ENCODE results near the gene CTDSPL. TPM values are rescaled to one million over a fixed set of nuclear protein-coding genes. Genes with fewer than 3 reads are reported as not detected.

The CTDSPL gene
- total and polyA plus RNA-seq, 2 donors from 2014 or later, result 55.9 to 78.3 TPM

DNA sequence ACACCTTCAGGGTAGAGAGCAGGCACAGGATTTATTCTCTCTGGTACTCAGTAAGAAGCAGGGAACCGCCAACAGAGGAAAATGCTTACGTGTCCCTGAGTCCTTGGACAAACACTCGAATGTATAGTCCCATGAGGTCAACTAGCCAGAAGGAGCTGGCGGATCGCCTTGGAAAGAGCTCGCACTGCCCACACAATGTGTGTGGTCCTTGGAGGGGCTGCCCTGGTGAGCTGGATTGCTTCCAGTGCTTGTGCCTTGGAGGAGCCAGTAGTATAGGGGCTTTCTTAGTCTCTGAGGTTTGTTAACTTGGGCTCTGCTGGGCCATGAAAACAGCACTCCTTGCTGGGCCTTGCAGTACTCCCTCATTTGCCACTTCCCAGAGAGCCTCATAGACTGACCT is 88.2 kb downstream of the CTDSPL start:
- Histone ChIP-seq H3K9ac (ENCODE audit: low read length in 3 of 3) (no peak overlapping the region), H3K4me1 (ENCODE audit: control insufficient read depth in 2 of 3, insufficient read depth in 2 of 3, low read depth in 1 of 3, low read length in 3 of 3) (peaks cover 15 to 28% (median 17%) of the 10 kb centered on the region in 3 donors), H3K9me3 (ENCODE audit: control insufficient read depth in 2 of 3, insufficient read depth in 1 of 3, low read length in 3 of 3) (no peaks in the 10 kb centered on the region), H3K27me3 (ENCODE audit: control insufficient read depth, insufficient read depth, low read length) (no peaks in the 10 kb centered on the region), H3K4me3 (ENCODE audit: low read length in 3 of 3) (no peak overlapping the region), H3K27ac (ENCODE audit: low read depth in 2 of 2, low read length in 2 of 2) (no peak overlapping the region), H3K36me3 (ENCODE audit: control insufficient read depth in 2 of 3, insufficient read depth in 3 of 3, low read length in 3 of 3) (peaks cover 0 to 5% (median 3%) of the 10 kb centered on the region in 3 donors)
- DNase-seq, result peak in 2 of 5 donors; percentile 51 to 66
- FAIRE-seq, result no peak
- intact Hi-C loops (cut with DNase I), result no loop called here
- TF ChIP-seq, protein P1, sequence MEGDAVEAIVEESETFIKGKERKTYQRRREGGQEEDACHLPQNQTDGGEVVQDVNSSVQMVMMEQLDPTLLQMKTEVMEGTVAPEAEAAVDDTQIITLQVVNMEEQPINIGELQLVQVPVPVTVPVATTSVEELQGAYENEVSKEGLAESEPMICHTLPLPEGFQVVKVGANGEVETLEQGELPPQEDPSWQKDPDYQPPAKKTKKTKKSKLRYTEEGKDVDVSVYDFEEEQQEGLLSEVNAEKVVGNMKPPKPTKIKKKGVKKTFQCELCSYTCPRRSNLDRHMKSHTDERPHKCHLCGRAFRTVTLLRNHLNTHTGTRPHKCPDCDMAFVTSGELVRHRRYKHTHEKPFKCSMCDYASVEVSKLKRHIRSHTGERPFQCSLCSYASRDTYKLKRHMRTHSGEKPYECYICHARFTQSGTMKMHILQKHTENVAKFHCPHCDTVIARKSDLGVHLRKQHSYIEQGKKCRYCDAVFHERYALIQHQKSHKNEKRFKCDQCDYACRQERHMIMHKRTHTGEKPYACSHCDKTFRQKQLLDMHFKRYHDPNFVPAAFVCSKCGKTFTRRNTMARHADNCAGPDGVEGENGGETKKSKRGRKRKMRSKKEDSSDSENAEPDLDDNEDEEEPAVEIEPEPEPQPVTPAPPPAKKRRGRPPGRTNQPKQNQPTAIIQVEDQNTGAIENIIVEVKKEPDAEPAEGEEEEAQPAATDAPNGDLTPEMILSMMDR (IDR thresholded peaks at IDR 0.05; ENCODE audit: borderline replicate concordance, extremely low read depth, insufficient read depth), result no peak

GRCh38 chr3:37952564-37952963 is 90.9 kb downstream of the CTDSPL start:
- Histone ChIP-seq H3K36me3 (ENCODE audit: control insufficient read depth in 2 of 3, insufficient read depth in 3 of 3, low read length in 3 of 3) (peaks cover 0 to 6% (median 6%) of the 10 kb centered on the region in 3 donors), H3K27ac (ENCODE audit: low read depth in 2 of 2, low read length in 2 of 2) (no peak overlapping the region), H3K4me1 (ENCODE audit: control insufficient read depth in 2 of 3, insufficient read depth in 2 of 3, low read depth in 1 of 3, low read length in 3 of 3) (peaks cover 0 to 20% (median 3%) of the 10 kb centered on the region in 3 donors), H3K9me3 (ENCODE audit: control insufficient read depth in 2 of 3, insufficient read depth in 1 of 3, low read length in 3 of 3) (no peaks in the 10 kb centered on the region), H3K27me3 (ENCODE audit: control insufficient read depth, insufficient read depth, low read length) (no peaks in the 10 kb centered on the region), H3K9ac (ENCODE audit: low read length in 3 of 3) (no peak overlapping the region), H3K4me3 (ENCODE audit: low read length in 3 of 3) (no peak overlapping the region)
- TF ChIP-seq, protein P1 (IDR thresholded peaks at IDR 0.05; ENCODE audit: borderline replicate concordance, extremely low read depth, insufficient read depth), result no peak
- intact Hi-C loops (cut with DNase I), result no loop called here
- FAIRE-seq (no peak), DNase-seq (no peak)

DNA sequence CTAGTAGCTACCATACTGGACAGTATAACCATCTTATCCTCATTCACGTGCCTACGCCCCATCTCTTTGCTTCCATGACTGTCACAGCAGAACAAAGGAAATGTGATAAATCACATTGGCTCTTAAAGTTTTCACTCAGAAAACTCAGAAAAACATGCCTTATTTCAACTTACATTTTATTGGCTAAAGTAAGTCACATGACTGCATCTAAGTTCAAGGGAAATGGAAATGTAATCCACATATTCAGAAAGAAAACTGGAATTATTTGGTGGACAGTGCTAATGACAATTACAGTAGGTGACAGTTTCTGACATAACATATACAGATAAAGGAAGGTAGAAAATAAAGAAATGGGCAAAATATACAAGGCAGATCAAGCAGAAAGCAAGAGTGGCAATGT is 91.5 kb downstream of the CTDSPL start:
- no peak for DNase-seq
- H3K4me3 ChIP-seq (ENCODE audit: low read length in 3 of 3), result no peak overlapping the region

More for the DNA sequence above, 91.5 kb downstream of the CTDSPL start:
- peaks cover 0 to 21% (median 3%) of the 10 kb centered on the region in 3 donors for H3K4me1 ChIP-seq (ENCODE audit: control insufficient read depth in 2 of 3, insufficient read depth in 2 of 3, low read depth in 1 of 3, low read length in 3 of 3)
- TF ChIP-seq, protein P1 (IDR thresholded peaks at IDR 0.05; ENCODE audit: borderline replicate concordance, extremely low read depth, insufficient read depth), result no peak
- FAIRE-seq, result no peak
- H3K9me3 ChIP-seq (ENCODE audit: control insufficient read depth in 2 of 3, insufficient read depth in 1 of 3, low read length in 3 of 3), result no peaks in the 10 kb centered on the region
- no peak overlapping the region for H3K9ac ChIP-seq (ENCODE audit: low read length in 3 of 3)
- intact Hi-C loops (cut with DNase I), result no loop called here
- H3K27ac ChIP-seq (ENCODE audit: low read depth in 2 of 2, low read length in 2 of 2), result peak overlapping the region in 1 of 2 donors; percentile 45
- H3K36me3 ChIP-seq (ENCODE audit: control insufficient read depth in 2 of 3, insufficient read depth in 3 of 3, low read length in 3 of 3), result peaks cover 0 to 6% (median 6%) of the 10 kb centered on the region in 3 donors
- H3K27me3 ChIP-seq (ENCODE audit: control insufficient read depth, insufficient read depth, low read length), result no peaks in the 10 kb centered on the region

All from kidney (tissue), 14 donors.